ENCODE measurements around the gene BACE1-AS. TPM values are rescaled to one million over a fixed set of nuclear protein-coding genes. Genes with fewer than 3 reads are reported as not detected.

The BACE1-AS gene
- total and polyA plus RNA-seq, 2 experiments from 2014 or later = 10.6 to 19.6 TPM

GRCh38 chr11:117248341-117248740 is 42.8 kb upstream of the BACE1-AS start:
- no peak overlapping the region for H3K4me3 Mint-ChIP-seq
- H3K27ac ChIP-seq (ENCODE audit: low read depth) = no peak overlapping the region
- H4K20me1 ChIP-seq (replicated peaks; ENCODE audit: insufficient read depth) = no peaks in the 10 kb centered on the region
- DNase-seq (ENCODE audit: low spot score) (no peak), ATAC-seq (no peak)
- no peak overlapping the region for H3K4me2 ChIP-seq
- no peaks in the 10 kb centered on the region; the same call in 2 of the 3 replicates for H3K9me3 Mint-ChIP-seq
- H3K36me3 Mint-ChIP-seq (ENCODE audit: low read depth) = peaks cover 65% of the 10 kb centered on the region
- H3K27me3 ChIP-seq (ENCODE audit: insufficient read depth) = no peaks in the 10 kb centered on the region
- H3F3A ChIP-seq (replicated peaks; ENCODE audit: low read depth) = 0 out of 2 replicates have a peak, but pooled peaks cover 4% of the 10 kb centered on the region
- no peak overlapping the region for H3K27ac Mint-ChIP-seq
- no peak overlapping the region for H3K4me3 ChIP-seq
- no peaks in the 10 kb centered on the region for H3K79me2 ChIP-seq (replicated peaks; ENCODE audit: insufficient read depth)
- no peaks in the 10 kb centered on the region for H3K4me1 Mint-ChIP-seq
- TF ChIP-seq EZH2phosphoT487 (IDR thresholded peaks at IDR 0.05; ENCODE audit: unreplicated experiment) = no peak
- TF ChIP-seq STAT1 (IDR thresholded peaks at IDR 0.05; ENCODE audit: unreplicated experiment) = no peak
- TF ChIP-seq EZH2 (IDR thresholded peaks at IDR 0.05; ENCODE audit: low read depth, unreplicated experiment) = no peak
- no peak for TF ChIP-seq ETS1 (IDR thresholded peaks at IDR 0.05)
- no peak for TF ChIP-seq CREB1 (CRISPR knock-in tag; IDR thresholded peaks at IDR 0.05; ENCODE audit: low read depth)
- TF ChIP-seq CTCF (conservative IDR thresholded peaks at IDR 0.05; ENCODE audit: low read depth in 2 of 2) = no peak
- TF ChIP-seq POLR2AphosphoS5 (IDR thresholded peaks at IDR 0.05; ENCODE audit: low read depth) = no peak
- TF ChIP-seq JUNB (IDR thresholded peaks at IDR 0.05; ENCODE audit: unreplicated experiment) = no peak
- TF ChIP-seq NANOG (IDR thresholded peaks at IDR 0.05; ENCODE audit: borderline replicate concordance) = no peak
- TF ChIP-seq ZNF331 (CRISPR knock-in tag; IDR thresholded peaks at IDR 0.05; ENCODE audit: low read depth) = no peak
- no peak for TF ChIP-seq REST (IDR thresholded peaks at IDR 0.05; ENCODE audit: unreplicated experiment)
- TF ChIP-seq ZNF114 (CRISPR knock-in tag; IDR thresholded peaks at IDR 0.05) = no peak
- no peak for TF ChIP-seq ZNF462 (CRISPR knock-in tag; IDR thresholded peaks at IDR 0.05)
- H3K36me3 ChIP-seq (ENCODE audit: insufficient read depth) = peaks cover 43% of the 10 kb centered on the region
- no peak overlapping the region for H2AFZ ChIP-seq
- H3K27me3 Mint-ChIP-seq (ENCODE audit: insufficient read depth, low read depth, poor library complexity) = no peaks in the 10 kb centered on the region
- H3K4me1 ChIP-seq (ENCODE audit: insufficient read depth) = no peaks in the 10 kb centered on the region
- H3K9me2 ChIP-seq (ENCODE audit: insufficient read depth) = no peaks in the 10 kb centered on the region
